HG03095 (cell line): ENCODE results near the gene ARHGAP15.
A peak's percentile ranks its signal among the peaks of the same experiment; 100 is the strongest.

Experiments
- ATAC-seq: cut with Tn5 transposase; IDR thresholded peaks from one replicate; pipeline ENCODE4 v1.9.1; 2021; ENCODE audit warnings: moderate library complexity; ENCODE audit not compliant: unreplicated experiment

ARHGAP15 gene

DNA sequence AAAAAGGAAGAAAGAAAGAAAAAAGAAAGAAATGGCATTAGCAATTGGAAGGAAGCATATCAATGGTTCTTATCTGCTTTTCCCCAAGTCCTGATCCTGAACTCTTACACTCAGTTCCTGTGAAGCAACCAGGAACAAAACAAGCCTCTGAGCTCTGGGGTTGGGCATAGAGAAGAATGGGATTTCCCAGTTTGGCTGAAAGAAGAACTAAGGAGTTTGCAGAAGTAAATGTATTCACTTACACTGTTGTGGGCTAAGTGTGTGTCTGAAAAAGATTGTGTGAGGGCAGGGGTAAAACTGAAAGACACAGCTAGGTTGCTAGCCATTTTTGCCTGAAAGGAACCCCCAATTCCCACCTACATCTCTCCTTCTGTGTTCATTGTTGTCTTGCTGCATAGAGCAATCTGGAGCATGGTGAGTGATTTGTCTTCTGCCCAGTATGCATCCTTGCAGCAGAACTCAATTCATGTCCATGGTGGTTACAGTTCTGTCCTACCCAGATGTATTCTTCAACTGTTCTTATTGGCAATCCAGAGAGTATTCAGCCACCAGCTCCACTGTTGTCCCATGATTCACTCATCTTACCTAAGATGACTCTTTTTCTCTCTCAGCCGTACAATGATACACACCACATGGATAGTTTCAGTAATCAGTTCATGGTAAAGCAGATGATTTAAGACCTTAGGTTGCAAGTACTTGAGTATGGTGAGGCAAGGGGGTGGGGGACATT is 348.7 kb downstream of the ARHGAP15 start:
- no peak for ATAC-seq

DNA sequence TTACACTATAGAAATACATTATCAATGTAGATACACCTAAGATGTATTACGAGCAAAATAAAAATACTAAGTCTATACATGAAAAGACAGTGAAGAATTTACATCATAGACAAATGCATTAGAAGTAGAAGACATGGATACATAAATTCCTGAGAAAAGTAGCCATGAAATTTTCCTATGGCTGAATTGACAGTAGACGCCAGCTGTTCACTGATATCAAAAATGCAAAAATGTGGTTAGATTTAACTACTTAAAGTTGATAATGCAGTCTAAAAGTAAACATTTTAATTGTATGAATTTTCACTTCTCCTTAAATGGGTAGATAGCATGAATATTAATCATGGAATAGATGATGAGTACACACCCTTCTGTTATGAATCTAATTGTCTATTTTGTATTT is 350.9 kb downstream of the ARHGAP15 start:
- ATAC-seq, result no peak

DNA sequence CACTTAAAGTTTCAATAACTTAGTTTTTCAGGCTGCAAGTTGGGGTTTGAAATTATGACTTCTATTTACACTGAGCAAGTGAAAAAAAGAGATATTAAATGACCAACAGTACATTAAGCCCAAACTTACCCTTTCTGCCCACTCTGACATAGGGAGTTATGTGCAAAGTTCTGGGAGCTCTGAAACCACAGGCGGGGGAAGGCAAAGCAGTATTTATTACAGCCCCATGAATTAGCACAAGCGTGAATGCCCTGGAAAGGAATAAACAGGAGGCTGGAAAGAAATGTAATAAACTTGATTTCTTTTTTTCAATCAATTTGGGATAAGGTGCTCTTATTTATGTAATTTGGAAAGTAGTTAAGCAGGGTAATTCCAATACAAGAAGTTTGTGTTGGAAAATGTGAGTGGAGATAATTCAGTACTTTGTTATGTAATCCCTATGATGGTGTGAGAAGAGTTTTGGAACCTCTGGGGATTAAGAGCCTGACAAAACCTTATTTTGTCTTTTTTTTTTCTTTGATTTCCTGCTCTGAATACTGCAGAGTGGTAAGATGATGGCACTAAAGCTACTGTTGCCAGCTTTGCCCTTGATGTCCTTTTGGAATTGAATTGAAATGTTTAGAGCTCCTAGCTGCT is 351.5 kb downstream of the ARHGAP15 start:
- ATAC-seq, result no peak

DNA sequence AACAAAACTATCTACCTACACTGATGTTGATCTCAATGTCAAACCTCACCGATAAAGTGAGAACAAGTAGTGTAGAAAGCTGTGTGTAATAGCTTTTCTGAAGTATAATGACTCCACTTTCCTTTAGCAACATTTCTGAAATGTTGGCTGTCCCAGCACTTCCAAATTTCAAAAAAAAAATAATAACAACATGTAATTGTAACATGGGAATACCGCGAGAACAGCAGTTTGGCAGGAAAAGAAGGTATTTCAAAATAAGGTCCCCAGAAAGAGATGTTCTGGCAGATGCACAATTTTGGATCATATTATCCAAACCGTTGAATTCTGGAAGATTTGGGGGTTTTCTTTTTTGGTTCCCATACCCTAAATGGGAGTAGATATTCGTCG is 352.0 kb downstream of the ARHGAP15 start:
- no peak for ATAC-seq

DNA sequence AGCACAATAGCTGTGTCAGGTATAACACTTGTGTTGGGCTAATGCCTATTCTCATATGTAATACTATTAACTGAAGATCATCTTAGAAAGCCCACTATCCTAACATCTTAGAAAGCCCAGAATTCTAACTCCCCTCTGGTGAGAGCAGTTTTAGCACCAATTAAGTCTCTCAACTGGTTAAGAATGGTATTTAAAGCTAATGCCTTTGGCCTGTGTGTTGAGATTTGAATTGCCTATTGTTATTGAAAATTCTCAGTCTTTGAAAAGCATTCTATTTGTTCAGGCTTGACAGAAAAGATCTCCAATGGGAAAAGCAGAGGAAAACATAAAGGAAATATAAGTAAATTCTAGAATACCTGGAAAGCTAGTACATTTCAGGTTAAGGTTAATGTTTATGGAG is 352.5 kb downstream of the ARHGAP15 start:
- no peak for ATAC-seq

DNA sequence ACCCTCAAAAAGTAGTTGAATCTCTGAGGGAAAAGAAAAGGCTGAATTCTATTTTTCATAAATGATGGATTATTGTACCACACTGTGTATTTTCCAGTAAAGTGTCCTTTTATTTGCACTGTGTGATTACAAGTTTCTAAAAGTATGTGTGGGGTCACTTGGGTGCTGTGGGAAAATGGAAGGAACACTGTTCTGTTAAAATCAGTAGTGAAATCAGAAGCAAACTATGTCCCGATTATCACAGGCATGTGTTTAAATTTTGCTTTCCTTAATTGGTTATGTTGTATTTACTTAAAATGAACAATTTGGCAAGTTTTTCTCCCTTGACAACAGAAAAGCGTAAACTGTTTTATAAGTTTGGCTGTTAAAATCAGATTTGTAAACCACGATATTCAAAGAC is 353.1 kb downstream of the ARHGAP15 start:
- no peak for ATAC-seq

DNA sequence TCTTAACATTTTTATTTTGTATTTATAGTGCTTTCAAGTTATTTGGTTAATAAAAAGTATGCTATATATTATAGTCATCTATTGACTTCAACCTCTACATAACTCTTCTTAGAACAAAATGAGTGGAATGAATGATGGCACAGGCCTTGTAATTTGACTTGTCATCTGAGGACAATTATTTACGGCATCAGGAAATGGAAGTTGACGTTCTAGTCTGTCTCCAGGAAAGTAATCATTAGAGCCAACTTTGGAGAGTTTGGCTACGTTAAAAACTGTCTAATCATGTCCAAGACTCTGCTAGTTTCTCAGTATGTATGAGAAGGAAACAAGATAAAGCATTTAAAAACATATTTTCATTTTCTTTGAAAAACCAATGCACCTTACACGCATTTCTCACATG is 353.6 kb downstream of the ARHGAP15 start:
- ATAC-seq, result no peak

DNA sequence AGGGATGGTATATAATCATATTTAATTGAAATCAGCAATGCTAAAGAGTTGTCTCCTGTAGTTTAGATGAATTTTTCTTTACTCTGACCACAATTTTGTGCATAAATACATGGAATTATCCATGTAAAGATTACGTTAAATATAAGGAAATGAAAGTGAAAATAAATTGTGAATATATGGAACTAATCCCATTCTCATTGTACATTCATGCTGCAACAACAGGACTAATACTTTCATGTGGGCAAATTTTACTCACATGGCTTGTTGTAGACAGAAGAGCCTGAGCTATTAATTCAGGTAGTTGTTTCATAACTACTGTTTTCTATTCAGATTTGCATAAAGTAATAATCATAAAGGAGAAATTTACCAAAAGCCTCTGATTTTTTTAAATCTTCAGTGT is 357.8 kb downstream of the ARHGAP15 start:
- no peak for ATAC-seq

DNA sequence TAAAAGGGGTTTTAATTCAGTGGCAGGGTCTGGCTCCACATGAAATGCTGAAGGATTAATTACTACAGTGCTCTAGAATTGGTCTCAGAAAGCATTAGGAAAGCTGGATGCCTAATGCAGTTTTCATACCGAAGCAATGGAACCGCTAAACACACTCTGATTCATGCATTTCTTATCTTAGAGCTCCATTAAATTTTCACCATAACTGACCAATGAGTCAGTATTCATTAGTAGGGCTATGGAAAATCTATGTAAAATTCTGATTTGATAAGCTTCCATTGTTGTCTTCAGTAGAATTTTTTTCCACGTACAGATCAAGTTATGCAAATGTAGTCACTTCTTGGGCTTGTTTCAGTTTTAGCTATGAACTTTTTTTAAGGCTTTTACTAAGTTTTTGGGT is 359.9 kb downstream of the ARHGAP15 start:
- ATAC-seq, result no peak

DNA sequence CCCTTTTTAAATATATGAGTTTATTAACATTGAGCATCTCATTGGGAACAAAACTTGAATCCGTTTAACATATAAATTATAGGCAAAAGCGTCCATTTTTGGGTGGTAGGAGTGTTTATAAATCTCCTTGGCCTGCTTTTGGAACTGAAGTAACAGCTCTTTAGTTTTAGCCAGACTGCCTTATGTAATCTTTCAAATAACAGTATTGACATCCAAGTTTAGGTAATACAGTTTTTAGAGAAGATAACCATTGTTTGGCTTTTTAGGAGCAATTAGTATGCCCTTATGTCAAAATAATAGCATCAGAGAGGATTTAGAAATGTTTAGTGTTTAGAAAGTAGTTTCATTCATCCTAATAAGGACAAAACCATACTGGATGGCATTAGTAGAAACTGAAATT is 361.9 kb downstream of the ARHGAP15 start:
- no peak for ATAC-seq

DNA sequence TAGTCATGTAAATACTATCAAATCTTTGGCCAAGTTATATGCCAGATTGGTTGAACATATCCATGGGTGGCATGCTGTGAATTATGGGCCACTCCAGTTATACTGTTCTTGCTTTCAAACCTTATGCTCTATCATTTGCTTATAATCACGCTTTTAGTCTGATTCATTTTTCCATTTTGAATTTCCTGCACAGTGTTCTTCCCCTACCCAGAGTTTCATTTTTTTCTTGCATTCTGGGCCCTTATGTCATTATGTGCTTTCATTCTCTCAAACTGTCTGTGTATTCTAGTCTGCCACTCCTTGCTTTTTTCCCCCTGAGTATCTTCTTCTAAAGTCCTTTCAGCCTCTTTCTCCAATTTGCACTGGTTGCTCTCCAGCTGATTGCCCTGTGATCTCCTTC is 364.1 kb downstream of the ARHGAP15 start:
- no peak for ATAC-seq

DNA sequence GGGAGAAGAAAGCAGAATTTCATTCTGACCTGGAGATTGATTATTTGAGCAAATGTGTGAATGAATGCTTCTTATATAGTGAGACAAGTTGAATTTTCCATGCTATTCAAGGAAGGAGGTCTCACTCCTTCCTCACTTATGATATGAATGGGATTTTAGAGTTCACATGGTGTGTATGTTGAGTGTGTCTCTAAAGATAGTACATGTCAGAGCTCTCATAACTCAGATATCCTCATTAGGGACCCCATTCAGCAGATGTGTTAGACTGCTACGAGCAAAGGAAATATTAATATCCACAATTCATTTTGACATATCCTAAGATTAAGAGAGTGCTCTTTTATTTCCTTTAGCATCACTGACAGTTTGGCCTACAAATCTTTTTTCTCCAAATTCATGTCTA is 368.5 kb downstream of the ARHGAP15 start:
- ATAC-seq, result no peak

DNA sequence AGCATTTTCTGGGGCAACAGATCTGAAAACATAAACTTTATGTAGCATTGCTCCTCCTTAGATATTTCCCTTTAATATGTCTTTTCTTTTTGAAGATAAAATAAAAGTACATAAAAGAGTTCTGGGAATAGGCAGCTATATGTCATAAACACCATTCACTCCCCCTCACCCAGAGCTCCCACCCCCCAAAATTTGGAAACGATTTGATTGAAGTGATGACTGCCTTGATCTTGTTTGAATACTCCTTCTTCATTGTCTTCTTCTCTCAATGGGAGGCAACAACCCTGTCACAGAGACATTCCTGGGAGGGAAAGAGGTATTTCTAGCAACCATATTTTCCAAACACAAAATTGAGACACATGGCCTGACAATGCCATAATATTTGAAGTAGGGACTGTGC is 369.3 kb downstream of the ARHGAP15 start:
- no peak for ATAC-seq

DNA sequence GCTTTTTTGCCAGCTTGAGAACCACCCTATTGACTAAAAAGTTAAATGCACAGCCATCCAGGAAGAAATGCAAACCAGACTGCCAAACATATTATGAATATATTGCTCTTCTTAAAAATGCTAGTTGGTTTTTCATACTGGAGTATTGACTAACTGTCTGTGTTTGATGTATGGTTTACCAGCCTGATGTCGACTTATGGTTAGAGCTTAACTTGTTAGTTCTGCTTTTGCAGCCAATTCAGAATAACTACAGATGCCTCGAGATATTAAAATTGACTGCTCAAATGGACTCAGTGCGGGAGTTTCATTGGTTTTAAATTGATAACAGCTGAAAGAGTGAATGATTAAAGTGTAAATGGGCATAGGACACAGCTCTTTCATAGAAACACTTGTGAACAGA is 369.8 kb downstream of the ARHGAP15 start:
- ATAC-seq, result no peak

DNA sequence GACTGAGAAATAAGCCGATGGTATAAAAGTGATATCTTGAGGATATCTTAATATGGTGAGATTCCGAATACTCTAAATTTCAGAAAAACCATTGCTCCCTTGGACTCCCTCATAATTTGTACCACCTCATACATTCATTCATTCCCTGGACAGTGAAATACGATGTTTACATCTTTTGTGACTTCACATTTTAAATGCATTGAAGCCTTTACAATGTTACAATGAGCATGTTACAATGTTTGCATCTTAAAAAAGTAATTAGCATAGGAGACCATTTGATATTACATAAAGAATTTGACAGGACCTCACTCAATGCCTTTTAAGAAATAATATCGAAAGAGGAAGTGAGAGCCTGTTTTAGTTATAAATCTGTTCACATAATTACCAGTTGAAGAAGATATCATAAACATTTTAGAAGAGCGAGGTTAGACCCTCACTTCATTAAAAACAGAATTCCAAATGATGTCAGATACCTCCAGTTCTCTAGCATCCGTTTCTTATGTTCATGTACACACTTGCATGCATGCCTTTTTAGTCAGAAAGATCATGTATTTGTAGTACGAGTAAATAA is 372.0 kb downstream of the ARHGAP15 start:
- no peak for ATAC-seq

DNA sequence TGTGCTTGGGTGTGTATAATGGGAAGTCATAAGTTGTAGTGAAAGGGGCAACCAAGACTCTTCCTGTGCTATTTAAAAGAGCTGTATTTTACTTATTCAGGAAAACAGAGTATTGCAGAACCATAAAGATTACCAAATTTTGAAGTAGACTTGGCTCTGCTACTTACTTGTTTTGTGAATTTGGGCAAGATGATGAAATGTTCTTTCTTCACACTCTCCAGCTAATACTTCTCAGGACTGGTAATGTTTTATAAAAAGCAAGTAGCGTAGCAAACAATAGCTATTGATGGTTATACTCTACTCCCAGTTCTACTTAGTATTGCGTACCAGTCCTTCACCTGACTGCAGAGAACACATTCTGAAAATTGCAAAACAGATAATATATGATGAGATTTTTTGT is 374.1 kb downstream of the ARHGAP15 start:
- ATAC-seq, result no peak

DNA sequence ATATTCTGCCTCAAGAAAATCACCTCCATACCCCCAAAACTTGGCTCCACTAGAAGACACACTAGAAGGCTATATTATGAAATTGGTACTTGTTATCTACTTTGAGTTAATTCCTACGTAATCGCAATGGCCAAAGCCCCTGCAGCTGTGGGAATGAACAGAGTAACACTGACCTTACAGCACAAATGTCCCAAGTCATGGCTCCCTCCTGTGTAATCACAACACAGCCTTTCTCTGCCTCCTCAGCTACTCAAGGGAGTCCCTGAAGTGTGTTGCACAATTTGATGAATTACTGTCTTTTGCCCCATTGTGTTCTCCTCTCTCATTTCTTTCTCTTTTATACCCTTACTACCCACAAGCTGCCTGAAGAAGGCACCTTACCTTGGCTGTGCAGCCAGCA is 375.2 kb downstream of the ARHGAP15 start:
- no peak for ATAC-seq

DNA sequence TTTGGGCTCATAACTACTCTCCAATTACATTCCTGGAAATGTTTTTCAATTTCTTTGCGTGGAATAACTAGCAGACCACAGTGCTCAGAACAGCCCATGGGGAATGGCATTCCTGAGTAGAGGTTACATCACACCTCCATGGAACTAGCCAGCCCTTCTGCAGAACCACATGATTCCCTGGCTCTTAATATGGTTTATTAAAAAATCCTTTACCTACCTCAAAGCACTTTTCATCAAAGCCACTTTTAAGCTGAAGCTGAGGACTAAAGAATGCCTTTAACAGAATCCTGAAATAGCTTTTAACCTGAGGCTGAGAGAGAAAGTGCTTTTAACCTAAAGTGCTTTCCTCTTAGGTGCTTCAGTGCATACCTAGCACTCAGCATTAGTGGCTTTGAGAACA is 376.3 kb downstream of the ARHGAP15 start:
- no peak for ATAC-seq

DNA sequence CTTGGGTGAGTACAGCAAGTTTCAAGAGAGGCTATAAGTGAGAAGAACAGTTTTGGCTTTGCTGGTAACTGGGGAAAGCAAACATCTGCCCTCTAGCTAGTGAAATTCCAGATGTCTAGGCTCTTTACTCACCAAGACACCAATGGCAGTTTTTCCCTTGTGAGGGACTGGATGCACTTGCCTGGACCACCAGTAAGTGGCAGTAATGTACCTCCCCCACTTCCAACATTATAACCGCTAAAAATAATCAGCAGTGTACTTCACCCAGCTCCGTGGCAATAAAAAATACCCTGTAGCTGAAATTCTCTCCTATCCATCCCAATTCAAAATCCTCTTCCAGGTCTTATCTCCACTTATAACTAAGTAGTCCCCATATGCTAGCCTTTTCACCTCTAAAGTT is 383.9 kb downstream of the ARHGAP15 start:
- peak; percentile 66 for ATAC-seq

DNA sequence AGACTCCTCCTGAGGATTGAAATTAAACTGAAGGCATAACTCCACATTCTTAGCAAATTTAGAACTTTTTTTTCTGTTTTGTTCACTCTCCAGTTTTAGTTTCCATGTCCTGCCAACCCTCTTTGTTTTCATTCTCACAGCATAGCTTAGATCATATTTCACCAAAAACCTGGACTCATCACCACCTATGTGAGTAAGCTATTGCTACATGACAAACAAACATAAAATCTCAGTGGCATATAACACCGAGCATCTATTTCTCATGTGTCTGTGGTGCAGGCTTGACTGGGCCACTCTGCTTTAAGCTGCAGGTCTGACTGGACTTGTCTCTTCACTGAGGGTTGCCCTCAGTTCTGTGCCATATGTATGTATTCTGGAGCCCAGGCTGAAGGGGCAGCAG is 385.2 kb downstream of the ARHGAP15 start:
- ATAC-seq, result no peak

DNA sequence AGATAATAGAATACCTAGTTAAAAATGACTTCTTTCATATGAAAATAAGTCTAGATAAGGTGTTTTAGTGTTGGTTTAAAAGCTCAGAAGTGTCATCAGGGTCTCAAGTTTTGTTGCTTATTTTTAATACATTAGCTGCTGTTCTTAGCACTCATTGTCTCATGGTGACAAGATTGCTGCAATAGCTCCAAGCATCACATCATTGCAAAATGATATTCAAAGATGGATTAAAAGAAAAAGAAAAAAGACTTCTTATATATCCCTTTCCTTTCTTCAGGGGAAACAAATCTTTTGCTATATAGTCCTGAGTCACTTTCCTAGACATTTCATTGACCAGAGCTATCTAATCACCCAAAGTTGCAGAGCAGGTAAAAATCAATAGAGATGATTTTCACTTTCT is 386.1 kb downstream of the ARHGAP15 start:
- ATAC-seq, result no peak

DNA sequence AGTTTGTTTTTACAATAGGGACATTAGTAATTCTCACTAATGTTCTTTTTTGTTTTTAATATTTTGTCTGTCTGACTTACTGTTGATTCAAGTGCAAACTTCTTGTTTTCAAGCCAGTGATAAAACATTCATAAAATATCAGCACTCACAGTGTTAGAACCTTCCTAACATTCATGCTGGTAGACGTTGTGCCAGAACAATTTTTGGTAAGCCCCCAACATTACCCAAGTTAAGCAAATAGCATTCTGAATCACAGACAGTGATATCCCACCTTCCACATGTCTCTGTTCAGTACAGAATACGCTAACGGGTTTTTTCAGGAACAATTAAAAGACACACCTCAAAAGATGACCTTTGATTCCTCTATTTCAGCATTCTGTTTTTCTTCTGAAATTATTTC is 390.3 kb downstream of the ARHGAP15 start:
- no peak for ATAC-seq

DNA sequence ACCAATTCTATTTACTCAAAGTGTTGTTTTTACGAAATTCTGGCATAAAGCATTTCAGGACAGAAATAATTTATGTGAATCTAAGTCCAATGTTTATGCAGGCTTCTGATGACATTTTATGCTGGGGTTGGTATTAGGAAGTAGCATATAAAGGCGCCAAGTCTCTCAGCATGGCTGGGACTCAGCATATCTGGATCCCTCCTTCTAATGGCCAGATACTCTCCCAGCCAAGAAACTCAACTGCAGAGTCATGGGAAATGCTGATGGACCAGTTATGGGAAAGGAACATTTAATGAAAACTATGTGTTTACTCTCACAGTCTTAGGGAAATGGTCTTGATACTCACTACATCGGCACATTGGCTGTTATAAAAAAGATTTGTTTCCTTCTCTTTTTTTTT is 392.2 kb downstream of the ARHGAP15 start:
- ATAC-seq, result no peak
